HG03280 (cell line): Measurements from ENCODE around the gene TNPO3.
"Not testable (repeated sequence)": the region's sequence is repeated elsewhere in the genome, so short reads cannot be mapped to it uniquely, and the experiment has no call there.

Experiments
- ATAC-seq: cut with Tn5 transposase; IDR thresholded peaks from one replicate; pipeline ENCODE4 v1.9.1; 2021; ENCODE audit warnings: mild to moderate bottlenecking, moderate library complexity; ENCODE audit not compliant: unreplicated experiment

Gene TNPO3

DNA sequence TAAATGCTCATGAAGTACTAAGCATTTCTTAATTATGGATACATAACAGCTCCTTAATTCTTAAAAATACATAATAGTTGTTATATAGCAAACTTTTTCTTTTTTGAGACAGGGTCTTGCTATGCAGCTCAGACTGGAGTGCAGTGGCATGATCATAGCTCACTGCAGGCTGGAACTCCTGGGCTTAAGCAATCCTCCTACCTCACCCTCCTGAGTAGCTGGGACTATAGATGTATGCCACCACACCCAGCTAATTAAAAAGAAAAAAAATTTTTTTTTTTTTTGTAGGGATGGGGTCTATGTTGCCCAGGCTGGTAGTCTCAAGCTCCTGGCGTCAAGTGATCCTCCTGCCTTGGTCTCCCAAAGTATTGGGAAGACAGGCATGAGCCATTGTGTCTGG lies 86.3 kb downstream of the TNPO3 start:
- no peak for ATAC-seq

DNA sequence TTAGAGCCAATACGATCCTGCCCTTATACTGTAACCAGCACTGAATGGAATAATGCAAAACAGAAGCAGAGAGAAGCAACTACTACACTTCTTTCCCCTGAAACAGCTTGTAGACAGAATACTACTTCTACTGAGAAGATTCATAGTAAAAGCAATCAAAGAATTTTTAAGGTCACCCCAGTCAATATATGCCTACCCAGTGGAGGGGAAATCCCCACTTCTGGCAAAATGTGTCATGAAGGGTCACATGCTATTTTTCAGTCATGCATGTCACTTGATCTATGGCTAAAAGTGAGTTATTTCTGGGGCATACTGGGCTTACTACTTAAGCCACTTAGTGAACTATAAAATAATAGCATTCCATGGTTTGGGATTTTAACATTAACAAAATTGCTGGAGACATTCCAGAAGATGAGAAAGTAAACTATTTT lies 91.6 kb downstream of the TNPO3 start:
- ATAC-seq: peak; percentile 74

- ATAC-seq: peak; percentile 29
Measured at GRCh38 chr7:128962899-128963298, 92.0 kb downstream of the TNPO3 start.

GRCh38 chr7:128961030-128961659 lies 93.8 kb downstream of the TNPO3 start:
- no peak for ATAC-seq

GRCh38 chr7:128959296-128959695 lies 95.6 kb downstream of the TNPO3 start:
- ATAC-seq: no peak

- no peak for ATAC-seq
Measured at GRCh38 chr7:128955981-128956380, 98.9 kb downstream of the TNPO3 start.

- ATAC-seq: no peak
Measured at GRCh38 chr7:128954830-128955802, 99.8 kb downstream of the TNPO3 start.

DNA sequence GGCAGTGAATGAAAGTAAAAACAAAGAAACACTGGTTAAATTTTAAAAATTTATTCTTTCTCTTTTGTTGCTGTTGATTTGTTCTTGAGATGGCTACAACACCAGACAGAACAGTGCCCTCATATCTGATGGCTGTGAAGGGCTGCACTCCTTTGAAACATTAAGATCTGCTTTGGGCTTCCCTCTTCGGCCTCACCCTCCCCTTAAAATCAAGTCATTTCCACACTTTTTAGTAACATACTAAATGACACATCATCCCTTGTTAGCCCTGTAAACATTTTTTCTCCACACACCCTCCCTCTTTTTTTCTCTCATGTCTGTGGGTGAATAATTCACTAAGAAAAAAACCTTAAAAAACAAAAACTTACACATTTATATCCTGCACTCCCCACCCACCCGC lies 100.8 kb downstream of the TNPO3 start:
- no peak for ATAC-seq

DNA sequence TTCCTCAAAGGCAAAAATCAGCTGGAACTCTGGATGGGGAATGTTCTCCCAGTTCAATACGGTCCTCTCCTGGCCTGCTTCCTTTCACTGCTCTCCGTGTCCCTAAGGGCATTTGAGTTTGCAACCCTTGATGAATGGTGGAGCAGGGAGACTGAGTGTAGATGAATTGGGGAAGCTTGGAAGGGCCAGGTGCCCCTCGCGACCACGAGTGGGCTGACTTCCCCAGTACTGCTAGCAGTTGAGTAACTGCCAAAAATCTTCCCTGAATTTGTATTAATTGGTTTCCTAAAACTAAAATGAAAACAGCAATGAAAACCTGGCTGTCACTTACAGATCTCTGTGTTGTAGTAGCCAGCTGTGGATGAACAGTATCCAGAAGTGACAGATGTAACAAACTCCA lies 103.6 kb downstream of the TNPO3 start:
- no peak for ATAC-seq

GRCh38 chr7:128948976-128949760 lies 105.7 kb downstream of the TNPO3 start:
- ATAC-seq: no peak

- no peak for ATAC-seq
Measured at GRCh38 chr7:128948312-128948973, 106.5 kb downstream of the TNPO3 start.

DNA sequence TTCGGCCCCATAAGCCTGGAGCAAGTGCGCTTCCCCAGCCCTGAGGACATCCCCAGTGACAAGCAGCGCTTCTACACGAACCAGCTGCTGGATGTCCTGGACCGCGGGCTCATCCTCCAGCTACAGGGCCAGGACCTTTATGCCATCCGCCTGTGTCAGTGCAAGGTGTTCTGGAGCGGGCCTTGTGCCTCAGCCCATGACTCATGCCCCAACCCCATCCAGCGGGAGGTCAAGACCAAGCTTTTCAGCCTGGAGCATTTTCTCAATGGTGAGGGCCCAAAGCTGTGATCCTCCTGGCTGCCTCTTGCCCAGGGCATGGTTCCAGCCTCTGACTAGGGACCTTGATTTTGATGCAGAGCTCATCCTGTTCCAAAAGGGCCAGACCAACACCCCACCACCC lies 107.1 kb downstream of the TNPO3 start:
- no peak for ATAC-seq

- no peak for ATAC-seq
Measured at GRCh38 chr7:128946936-128947830, 107.7 kb downstream of the TNPO3 start.

DNA sequence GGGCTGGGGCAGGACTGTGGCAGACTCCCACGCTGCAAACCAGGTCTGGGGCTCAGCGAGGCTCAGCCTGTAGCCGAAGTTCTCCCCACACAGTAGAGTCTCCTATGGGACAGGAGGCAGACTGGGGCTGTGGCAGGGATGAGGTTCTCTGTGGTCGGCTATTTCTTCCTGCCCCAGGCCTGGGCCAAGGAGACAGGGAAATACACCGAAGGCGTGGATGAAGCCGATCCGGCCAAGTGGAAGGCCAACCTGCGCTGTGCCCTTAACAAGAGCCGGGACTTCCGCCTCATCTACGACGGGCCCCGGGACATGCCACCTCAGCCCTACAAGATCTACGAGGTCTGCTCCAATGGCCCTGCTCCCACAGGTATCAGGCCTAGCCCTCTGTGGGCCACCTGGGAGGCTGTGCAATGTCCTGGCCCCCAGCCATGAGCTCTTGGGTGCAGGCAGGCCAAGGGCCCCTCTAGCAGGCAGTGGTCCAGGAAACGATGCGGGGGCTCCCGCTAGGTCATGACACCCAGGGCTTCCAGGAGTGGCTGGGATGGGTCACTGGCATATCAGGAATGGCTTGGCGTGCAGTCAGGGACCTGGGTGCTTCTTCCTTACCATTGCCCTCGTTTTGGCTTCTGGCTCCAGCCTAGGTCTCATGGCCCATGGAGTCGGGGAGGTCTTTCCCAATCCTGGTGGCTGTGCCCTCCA lies 109.1 kb downstream of the TNPO3 start:
- ATAC-seq: no peak

- no peak for ATAC-seq
Measured at GRCh38 chr7:128944487-128945236, 110.2 kb downstream of the TNPO3 start.

GRCh38 chr7:128943251-128943650 lies 111.7 kb downstream of the TNPO3 start:
- ATAC-seq: not testable (repeated sequence)

DNA sequence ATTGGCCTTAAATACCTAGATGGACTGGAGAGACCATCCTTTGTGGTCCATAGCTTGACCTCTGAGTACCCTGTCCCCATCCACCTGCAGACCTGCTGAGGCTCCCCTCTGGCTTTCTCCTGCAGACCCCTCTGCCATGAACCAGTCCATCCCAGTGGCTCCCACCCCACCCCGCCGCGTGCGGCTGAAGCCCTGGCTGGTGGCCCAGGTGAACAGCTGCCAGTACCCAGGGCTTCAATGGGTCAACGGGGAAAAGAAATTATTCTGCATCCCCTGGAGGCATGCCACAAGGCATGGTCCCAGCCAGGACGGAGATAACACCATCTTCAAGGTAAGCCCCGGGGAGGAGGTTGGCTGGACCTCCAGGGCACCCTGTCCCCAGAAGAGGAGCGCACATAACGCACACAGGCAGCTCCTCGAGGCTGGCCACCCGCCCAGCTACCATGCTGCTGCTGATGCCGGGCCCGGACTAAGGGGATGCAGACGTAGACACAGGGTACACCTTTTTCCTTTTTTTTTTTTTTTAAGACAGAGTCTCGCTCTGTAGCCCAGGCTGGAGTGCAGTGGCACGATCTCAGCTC lies 112.9 kb downstream of the TNPO3 start:
- ATAC-seq: no peak

DNA sequence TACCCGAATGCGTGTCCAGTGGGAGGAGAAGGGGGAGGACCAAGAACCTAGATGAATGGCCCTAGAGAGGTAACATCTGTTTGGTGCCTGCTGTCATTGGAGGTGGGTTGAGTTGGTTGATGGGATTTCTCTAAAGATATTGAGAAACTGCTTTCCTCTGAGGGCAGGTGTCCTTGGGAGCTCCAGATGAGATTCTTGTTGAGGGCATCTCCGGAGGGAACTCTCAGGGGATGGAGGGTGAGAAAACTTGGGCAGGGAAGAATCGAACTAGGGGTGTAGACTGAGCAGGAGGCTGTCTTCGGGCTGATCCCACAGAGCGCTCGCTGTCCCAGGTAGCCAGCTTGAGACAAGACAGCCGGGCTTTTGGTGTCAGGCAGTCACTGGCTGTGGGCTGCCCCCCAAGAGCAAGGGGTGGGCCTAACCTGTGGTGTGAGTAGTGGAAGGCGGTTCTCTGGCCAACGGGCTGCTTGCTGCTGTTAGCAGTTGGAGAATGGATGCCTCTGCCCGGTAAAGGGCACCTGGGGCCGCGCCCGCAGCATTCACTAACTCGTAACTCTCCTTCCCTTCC lies 113.5 kb downstream of the TNPO3 start:
- no peak for ATAC-seq
